CD4-positive, alpha-beta T cell (primary cell): Measurements from ENCODE around the gene SPNS1. TPM values are rescaled to one million over a fixed set of nuclear protein-coding genes. Genes with fewer than 3 reads are reported as not detected.

ENCODE experiments used
- total RNA-seq, 174 experiments: library from RNA in 2 of 174; stranded (reverse) in 2 of 174; gene quantifications; one replicate each; pipeline ENCODE4 v1.2.3 and lab custom pipeline; 2021 to 2026

Gene SPNS1
- total RNA-seq, 2 experiments from 2014 or later: 24.4 to 28.1 TPM

Other genes with a start within 250 kb of the SPNS1 start
- gene NPIPB9, start 223.0 kb upstream of the SPNS1 start, total RNA-seq: 1 to 10 TPM; 1.9 to 2.6 TPM
- gene ATXN2L, start 151.8 kb upstream of the SPNS1 start, total RNA-seq: 100 to 1,000 TPM; 292 to 304 TPM
- 100 to 1,000 TPM; 102 to 103 TPM for gene TUFM, start 128.4 kb upstream of the SPNS1 start, total RNA-seq
- gene SH2B1, start 110.9 kb upstream of the SPNS1 start, total RNA-seq: 10 to 100 TPM; 50.6 to 58.9 TPM
- gene ATP2A1, start 96.3 kb upstream of the SPNS1 start, total RNA-seq: under 1 TPM; 0.56 to 0.77 TPM
- gene RABEP2, start 49.5 kb upstream of the SPNS1 start, total RNA-seq: 10 to 100 TPM; 23.3 to 23.4 TPM
- under 1 TPM; 0.14 to 0.27 TPM for gene CD19, start 42.8 kb upstream of the SPNS1 start, total RNA-seq
- 10 to 100 TPM; 47.4 to 51.0 TPM for gene NFATC2IP, start 23.8 kb upstream of the SPNS1 start, total RNA-seq
- 100 to 1,000 TPM; 156 to 160 TPM for gene LAT, start 10.3 kb downstream of the SPNS1 start, total RNA-seq